GM15510 (cell line): Measurements from ENCODE around the gene TREML2.

Source experiments
- POLR2A ChIP-seq: IDR thresholded peaks from 3 replicates; pipeline ENCODE4 v1.6.1; 2011; ENCODE audit warnings: borderline replicate concordance; ENCODE audit not compliant: insufficient read length; ENCODE audit errors: extremely low read depth

Gene TREML2, protein sequence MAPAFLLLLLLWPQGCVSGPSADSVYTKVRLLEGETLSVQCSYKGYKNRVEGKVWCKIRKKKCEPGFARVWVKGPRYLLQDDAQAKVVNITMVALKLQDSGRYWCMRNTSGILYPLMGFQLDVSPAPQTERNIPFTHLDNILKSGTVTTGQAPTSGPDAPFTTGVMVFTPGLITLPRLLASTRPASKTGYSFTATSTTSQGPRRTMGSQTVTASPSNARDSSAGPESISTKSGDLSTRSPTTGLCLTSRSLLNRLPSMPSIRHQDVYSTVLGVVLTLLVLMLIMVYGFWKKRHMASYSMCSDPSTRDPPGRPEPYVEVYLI

DNA sequence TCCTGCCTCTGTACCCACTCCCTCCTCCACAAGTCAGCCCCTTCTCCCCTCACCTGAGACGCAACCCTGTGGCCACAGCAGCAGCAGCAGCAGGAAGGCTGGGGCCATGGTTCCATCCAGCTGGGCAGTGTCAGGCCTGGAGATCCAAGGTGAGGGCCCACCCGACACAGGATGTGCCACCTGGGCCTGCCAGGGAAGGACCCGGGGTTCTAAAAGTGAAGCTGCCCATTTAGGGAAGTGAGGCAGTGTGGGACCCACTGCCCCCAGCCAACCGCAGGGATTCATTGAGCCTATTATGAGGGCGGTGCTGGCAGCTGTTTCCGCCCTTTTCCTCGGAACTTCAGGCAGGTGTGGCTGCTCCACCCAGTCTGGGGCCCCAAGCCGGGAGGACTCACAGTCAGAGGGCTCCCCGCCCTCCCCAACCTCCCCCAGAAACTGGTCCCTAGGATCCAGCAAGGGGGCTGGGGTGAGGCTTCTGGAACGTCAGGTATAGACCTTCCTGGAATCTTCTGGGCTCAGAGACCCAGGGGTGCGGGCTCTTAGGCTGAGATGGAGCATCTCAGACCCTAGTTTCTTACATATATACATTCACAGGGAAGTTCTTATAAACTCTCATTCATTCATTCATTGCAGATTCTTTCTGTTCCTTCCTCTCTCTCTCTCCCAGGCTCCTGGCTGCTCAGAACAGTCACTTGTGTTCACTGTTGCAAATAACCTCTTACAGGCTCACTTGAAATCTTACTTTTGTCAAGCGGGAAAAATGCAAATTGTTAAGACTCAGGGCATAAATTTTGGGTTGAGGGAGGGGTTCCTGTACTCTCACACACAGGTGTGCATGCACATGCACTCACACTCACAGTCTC lies at the start of gene TREML2:
Gene TREML2 (minus strand): TSS at position 249 of the 863 bp plus-strand sequence. CDS start 141 bp downstream, at position 108.
- TF ChIP-seq POLR2A, result no peak

DNA sequence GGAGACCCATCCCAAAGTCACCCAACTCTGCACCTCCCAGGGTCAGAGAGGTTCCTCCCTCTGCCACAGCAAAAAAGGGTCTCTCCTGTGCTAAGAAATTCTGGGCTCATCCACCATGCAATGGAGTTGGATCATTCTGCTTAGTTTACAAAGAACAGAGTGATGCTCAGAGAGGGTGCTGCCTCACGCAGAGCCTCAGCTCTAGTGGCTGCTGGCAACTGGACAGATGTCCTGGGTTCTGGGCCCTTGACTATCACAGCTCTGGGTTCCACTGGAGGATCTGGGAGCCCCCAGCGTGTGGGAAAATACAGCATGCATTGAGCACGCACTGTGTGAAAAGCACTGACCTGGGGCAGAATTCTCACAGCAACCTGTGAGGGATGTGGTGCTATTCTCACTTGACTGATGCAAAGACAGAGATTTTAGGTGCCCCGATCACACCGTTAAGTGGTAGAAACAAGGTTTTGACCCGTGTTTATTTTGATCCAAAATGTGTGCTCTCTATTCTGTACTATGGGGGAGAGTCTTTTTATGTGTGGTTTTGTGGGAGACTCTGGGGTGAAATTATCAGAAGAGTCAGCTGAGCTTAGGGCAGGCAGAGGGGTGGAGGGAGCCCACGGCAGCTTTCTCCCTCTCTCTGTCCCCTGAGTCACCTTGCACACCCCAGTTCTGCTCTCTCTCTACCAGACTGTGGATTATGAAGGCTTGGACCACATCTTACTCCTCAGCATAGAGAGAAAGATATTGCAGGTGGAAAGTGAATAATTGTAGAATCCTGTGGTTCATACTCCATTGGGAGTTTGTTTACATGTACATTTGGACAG lies 47.1 kb upstream of the TREML2 start:
- TF ChIP-seq POLR2A, result no peak

DNA sequence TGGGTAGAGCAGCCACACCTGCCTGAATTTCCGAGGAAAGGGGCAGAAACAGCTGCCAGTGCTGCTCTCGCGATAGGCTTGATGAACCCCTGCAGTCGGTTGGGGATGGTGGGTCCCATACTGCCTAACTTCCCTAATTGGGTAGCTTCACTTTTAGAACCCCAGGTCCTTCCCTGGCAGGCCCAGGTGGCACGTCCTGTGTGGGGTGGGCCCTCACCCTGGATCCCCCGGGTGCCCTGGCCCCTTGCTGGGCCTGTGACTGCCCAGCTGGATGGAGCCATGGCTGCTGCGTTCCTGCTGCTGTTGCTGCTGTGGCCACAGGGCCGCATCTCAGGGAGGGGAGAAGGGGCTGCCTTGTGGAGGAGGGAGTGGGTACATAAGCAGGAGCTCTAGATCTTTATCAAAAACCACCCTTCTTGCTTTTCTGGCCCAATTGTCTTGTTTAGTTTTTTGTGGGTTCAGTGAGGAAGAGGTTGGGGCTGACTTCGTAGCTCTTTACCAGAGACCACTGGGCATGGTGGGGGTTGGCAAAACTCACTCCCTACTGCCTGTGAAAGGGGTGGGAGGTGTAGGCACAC lies 46.4 kb upstream of the TREML2 start:
- TF ChIP-seq POLR2A, result no peak

DNA sequence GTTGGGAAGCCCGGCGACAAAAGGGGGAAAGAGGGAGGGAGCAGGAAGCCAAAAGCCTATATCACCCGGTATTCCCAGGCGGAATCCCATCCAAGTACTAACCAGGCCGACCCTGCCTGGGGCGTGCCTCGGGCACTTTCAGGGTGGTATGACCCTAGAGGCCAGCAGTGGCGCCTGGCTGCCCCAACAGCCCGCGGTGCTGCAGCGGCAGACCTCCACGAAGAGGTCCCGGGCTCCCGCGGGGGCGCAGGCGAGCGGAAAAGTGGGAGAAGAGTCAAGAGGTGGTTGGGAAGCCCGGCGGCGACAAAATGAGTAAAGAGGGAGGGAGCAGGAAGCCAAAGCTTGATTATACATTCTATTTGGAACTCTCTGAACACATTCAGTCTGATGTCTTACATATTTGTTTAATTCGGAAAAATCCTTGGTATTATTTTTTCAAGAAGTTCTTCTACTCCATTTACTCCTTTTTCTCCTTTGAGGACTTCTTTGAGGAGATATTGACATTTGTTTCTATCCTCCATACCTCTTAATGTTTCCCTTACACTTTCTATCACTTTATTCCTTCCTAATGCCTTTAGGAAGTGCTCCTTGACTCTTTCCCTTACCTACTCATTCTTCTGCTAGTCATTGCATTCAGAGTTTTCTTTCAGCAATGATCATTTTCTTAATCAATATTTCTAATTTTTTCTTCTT lies 38.7 kb upstream of the TREML2 start:
- no peak for TF ChIP-seq POLR2A

DNA sequence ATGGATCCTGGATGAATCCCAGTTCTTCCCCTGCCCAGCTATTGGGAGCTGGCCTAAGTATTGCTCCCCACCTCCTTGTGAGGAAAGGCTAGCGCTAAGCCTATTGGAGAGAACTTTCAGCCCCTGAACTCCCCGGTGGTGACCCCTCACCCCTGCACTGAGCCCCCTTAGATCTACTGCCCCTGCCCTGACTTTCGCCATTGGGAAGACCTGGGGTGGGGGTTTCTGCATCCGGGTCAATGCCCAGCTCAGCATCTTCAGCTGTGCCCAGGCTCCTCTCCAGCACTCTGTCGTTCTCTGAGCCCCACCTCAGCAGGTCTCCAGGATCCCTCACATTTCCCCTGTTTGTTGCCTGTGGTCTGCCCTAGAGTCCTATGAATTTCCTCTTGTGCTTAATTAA lies 36.2 kb upstream of the TREML2 start:
- no peak for TF ChIP-seq POLR2A

DNA sequence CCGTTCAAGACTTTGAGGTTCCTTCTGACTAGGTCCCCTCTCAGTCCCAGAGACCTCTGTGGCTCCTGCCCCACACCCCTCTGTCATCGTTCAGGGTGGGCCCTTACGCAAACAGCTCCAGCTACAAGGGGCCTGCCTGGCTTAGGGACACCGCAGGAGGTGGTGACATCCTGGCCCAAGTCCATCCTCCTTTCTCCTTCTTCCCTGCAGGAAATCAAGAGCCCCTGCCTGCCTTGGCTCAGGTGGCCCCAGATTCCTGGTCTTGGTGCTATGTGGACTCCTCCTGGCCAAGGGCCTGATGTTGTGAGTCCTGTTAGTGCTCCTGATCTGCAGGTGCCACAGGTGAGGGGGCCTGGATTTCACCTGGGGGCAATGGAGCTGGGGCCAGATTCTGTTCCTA lies 35.3 kb upstream of the TREML2 start:
- TF ChIP-seq POLR2A, result no peak

DNA sequence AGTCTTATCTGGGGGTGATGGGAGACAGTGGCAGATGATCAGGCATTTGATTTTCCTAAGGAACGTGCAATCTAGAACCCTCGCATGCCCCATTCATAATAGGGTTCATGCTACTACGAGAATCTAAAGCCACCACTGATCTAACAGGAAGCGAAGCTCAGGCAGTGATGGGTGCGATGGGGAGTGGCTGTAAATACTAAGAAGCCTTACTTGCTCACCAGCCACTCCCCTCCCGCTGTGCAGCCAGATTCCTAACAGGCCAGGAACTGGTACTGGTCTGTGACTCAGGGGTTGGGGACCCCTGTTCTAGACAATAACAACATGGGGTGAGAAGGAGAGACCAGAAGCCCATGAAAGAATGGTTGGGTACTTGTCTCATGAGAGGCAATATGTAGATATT lies 31.7 kb upstream of the TREML2 start:
- no peak for TF ChIP-seq POLR2A

DNA sequence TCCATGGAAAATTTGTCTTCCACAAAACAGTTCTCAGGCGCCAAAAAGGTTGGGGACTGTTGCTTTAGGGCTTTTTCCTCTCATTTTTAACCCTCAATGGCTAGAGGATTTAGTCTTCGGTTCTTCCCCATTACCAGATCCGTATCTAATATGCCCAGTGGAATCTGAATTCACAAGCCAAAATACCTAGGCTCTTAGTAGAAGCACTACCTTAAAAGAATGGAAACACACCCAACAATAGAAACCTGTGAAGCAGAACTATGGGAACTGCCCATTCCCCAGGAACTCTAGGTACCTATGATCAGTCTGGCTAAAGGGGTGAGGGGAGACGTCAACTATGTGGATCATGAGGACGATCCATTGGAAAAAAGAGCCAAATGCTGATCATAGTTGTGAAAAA lies 30.3 kb upstream of the TREML2 start:
- no peak for TF ChIP-seq POLR2A

DNA sequence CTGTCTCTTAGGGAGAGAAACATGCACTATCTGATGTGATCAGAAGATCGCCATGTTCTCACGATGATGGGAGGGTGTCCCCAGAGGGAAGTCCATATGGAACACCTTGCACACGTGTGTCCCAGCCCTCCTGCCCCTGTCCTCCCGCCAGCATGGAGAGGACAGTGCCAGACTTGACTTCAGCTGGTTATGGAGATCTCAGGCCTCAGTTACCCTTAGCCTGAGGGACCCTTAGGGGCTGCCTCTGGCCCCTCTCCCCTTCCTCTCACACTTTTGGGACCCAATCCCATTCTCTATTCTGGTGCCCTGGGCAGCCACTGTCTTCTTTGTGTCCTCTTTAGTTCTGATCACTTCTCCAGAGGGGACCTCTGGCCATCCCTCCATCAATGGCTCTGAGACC lies 28.8 kb upstream of the TREML2 start:
- TF ChIP-seq POLR2A, result no peak

DNA sequence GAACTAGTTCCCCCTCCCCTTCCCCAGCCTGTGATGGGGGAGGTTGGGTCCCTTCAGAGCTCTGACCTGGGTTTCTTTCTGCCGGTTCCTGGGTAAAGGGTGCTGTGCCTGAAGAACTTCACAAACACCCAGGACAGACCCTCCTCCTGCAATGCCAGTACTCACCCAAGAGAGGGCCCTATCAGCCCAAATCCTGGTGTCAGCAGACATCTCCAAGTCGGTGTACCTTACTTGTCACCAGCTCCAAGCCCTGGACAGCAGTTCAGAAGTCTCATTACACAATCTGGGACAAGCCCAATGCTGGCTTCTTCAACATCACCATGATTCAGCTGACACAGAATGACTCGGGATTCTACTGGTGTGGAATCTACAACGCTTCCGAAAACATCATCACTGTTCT lies 27.7 kb upstream of the TREML2 start:
- TF ChIP-seq POLR2A, result no peak

DNA sequence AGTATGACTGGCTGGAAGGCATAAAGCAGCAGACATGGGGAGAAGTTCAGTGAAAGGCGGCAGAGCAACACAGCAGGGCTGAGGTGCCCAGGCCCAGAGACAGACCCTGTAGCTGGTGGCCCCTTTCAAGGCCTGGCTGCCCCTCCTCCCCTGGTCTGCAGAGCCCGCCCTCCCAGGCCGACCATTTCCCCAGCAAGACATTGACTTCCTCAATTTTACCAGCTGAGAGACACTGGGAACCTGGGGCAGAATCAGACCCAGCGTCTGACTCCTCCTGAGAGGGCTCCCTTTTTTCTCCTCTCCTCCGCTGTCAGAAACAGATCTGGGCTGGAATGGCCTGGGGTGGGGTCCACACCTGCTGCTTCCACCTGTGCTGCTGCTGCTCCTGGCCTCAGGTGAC lies 27.1 kb upstream of the TREML2 start, which contains the start of gene TREML4:
Gene TREML4 (plus strand): TSS at position 254 of the 400 bp plus-strand sequence. CDS start 79 bp downstream, at position 333.
- TF ChIP-seq POLR2A, result no peak

DNA sequence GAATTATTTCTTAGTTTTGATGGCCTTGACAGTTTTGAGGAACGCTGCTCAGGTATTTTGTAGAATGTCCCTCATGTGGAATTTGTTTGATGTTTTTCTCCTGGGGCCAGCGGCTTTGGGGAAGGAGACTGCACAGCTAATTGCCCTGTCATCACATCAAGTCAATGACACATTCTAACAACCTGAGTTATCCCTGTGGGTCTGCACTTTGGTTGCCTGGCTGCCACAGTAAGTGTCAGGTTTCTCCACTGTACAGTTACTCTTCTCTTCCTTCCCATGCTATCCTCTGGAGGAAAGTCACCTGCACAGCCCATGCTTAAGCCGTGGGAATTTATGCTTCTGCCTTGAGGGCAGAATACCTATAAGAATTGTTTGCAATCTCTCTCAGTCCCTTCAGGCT lies 25.8 kb upstream of the TREML2 start:
- TF ChIP-seq POLR2A, result no peak

DNA sequence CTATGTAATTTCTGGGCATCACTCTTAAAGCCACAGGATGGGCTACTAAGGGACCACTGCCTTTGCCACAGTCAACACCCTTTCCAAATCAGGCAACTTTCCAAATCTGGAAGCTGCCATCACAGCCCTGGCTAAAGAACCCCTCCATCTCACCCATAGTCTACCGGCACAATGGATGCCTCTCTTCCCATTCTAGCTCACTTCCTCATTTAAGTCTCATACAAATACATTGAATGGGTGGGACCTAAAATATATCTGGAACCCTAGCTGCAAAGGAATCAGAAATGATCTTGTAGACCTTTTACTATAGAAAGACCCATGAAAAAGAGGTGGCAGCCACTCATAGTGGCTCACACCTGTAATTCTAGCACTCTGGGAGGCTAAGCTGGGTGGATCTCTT lies 23.9 kb upstream of the TREML2 start:
- no peak for TF ChIP-seq POLR2A

DNA sequence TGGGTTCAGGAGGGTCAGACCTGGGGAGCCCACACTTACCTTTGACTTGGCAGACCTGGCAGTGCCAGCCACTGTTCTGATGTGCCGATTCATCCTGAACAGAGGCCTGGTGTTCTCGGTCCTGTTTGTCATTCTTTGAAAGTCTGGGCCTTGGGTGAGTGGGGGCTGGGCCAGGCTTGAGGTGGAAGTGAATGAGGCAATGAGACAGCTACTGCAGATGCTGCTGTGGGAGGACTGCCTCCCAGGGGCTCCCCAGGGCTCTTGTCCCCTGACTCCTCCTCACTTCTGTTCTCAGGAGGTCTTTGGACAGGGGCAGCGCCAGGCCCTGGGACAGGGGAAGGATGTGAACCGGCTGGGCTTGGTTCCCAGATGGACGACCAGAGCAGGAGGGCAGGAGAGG lies 21.6 kb upstream of the TREML2 start:
- TF ChIP-seq POLR2A, result no peak
